Measurements from ENCODE around the gene SLIT1. TPM values are rescaled to one million over a fixed set of nuclear protein-coding genes. Genes with fewer than 3 reads are reported as not detected.

SLIT1 gene
- total RNA-seq, 1 donor from 2014 or later, result not detected

DNA sequence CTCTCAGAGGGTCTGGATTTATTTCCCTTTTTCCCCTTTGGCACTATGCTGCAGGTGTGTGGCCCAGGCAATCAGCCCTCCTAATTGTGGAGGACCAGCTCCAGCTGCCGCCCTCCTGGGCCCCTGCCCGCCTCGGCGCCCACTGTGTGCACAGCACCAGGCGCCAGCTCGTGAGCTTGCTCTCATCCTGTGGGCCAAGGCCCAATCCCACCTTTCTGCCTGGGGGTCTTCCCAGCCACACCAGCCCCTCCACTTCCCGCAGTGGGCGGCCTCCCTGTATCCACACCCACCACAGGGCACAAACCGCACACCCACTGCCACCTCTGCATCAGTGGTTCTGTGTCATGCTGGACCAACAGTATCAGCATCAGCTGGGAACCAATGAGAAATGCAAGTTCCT, 25.5 kb upstream of the SLIT1 start:
- no peak for DNase-seq (ENCODE audit: low spot score in 2 of 2)

DNA sequence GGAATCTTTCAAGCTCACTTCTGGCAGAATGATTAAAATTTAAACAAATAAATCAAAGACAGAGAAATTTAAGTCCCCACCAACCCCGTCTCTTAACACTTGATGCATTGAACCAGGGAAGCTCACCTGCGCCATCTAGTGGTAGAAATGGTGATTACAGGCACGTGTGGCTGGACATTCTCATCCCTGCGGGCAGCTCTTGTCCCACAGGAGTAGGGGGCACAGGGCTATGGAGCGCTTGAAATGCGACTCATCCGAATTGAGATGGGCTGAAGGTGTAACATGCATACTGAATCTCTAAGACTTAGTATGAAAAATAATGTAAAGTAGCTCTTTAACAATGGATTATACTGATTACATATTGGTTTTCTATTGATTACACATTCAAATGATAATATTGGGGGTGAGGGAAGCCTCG, 24.8 kb upstream of the SLIT1 start:
- H3K4me1 ChIP-seq, result no peaks in the 10 kb centered on the region
- no peaks in the 10 kb centered on the region for H3K27me3 ChIP-seq
- H3K9me3 ChIP-seq, result no peaks in the 10 kb centered on the region
- H3K36me3 ChIP-seq, result no peaks in the 10 kb centered on the region
- H3K27ac ChIP-seq, result no peak overlapping the region
- peak in 1 of 2 donors; percentile 82 for DNase-seq (ENCODE audit: low spot score in 2 of 2)
- H3K4me3 ChIP-seq, result no peak overlapping the region
- TF ChIP-seq, protein P1, sequence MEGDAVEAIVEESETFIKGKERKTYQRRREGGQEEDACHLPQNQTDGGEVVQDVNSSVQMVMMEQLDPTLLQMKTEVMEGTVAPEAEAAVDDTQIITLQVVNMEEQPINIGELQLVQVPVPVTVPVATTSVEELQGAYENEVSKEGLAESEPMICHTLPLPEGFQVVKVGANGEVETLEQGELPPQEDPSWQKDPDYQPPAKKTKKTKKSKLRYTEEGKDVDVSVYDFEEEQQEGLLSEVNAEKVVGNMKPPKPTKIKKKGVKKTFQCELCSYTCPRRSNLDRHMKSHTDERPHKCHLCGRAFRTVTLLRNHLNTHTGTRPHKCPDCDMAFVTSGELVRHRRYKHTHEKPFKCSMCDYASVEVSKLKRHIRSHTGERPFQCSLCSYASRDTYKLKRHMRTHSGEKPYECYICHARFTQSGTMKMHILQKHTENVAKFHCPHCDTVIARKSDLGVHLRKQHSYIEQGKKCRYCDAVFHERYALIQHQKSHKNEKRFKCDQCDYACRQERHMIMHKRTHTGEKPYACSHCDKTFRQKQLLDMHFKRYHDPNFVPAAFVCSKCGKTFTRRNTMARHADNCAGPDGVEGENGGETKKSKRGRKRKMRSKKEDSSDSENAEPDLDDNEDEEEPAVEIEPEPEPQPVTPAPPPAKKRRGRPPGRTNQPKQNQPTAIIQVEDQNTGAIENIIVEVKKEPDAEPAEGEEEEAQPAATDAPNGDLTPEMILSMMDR (IDR thresholded peaks at IDR 0.05), result peak; percentile 71 to 96 (median 94)
- intact Hi-C loops (cut with DNase I), result loop anchor here (1.0 kb wide), 1 partner anchor 137 kb away; no protein-coding TSS in a partner anchor

More for the DNA sequence above, 25.5 kb upstream of the SLIT1 start:
- intact Hi-C loops (cut with DNase I), result no loop called here
- H3K9me3 ChIP-seq, result no peaks in the 10 kb centered on the region
- no peaks in the 10 kb centered on the region for H3K36me3 ChIP-seq
- no peak overlapping the region for H3K4me3 ChIP-seq
- TF ChIP-seq, protein P1 (IDR thresholded peaks at IDR 0.05), result no peak
- H3K27ac ChIP-seq, result no peak overlapping the region
- no peaks in the 10 kb centered on the region for H3K4me1 ChIP-seq
- H3K27me3 ChIP-seq, result no peaks in the 10 kb centered on the region

- no peaks in the 10 kb centered on the region for H3K27me3 ChIP-seq
- H3K27ac ChIP-seq, result no peak overlapping the region
- TF ChIP-seq, protein P1 (IDR thresholded peaks at IDR 0.05), result no peak
- no peak for DNase-seq (ENCODE audit: low spot score in 2 of 2)
- H3K4me3 ChIP-seq, result no peak overlapping the region
- H3K4me1 ChIP-seq, result no peaks in the 10 kb centered on the region
- H3K36me3 ChIP-seq, result no peaks in the 10 kb centered on the region
- intact Hi-C loops (cut with DNase I), result no loop called here
- no peaks in the 10 kb centered on the region for H3K9me3 ChIP-seq
These were observed 22.1 kb upstream of the SLIT1 start for GRCh38 chr10:97207756-97208346.

- H3K27me3 ChIP-seq, result no peaks in the 10 kb centered on the region
- intact Hi-C loops (cut with DNase I), result no loop called here
- H3K4me3 ChIP-seq, result no peak overlapping the region
- DNase-seq (ENCODE audit: low spot score in 2 of 2), result no peak
- no peaks in the 10 kb centered on the region for H3K36me3 ChIP-seq
- no peaks in the 10 kb centered on the region for H3K9me3 ChIP-seq
- H3K4me1 ChIP-seq, result no peaks in the 10 kb centered on the region
- H3K27ac ChIP-seq, result no peak overlapping the region
- TF ChIP-seq, protein P1 (IDR thresholded peaks at IDR 0.05), result no peak
These were observed 21.4 kb upstream of the SLIT1 start for GRCh38 chr10:97207131-97207530.

GRCh38 chr10:97204826-97205679, 19.3 kb upstream of the SLIT1 start:
- H3K27ac ChIP-seq, result no peak overlapping the region
- no peaks in the 10 kb centered on the region for H3K36me3 ChIP-seq
- H3K9me3 ChIP-seq, result no peaks in the 10 kb centered on the region
- no peaks in the 10 kb centered on the region for H3K27me3 ChIP-seq
- no peak for DNase-seq (ENCODE audit: low spot score in 2 of 2)
- H3K4me1 ChIP-seq, result no peaks in the 10 kb centered on the region
- TF ChIP-seq, protein P1 (IDR thresholded peaks at IDR 0.05), result no peak
- intact Hi-C loops (cut with DNase I), result no loop called here
- H3K4me3 ChIP-seq, result no peak overlapping the region
